ENCODE results near the gene MAPK14. TPM values are rescaled to one million over a fixed set of nuclear protein-coding genes. Genes with fewer than 3 reads are reported as not detected.

Gene MAPK14
- total and polyA plus RNA-seq, 2 of the 4 experiments (the other 2 are of a cell fraction) = 28.4 to 74.4 TPM

- intact Hi-C loops (cut with micrococcal nuclease) (no loop called here), dilution Hi-C loops (cut with HindIII; ENCODE audit: low sequenced_read_pairs, unreplicated experiment) (no loop called here), in situ Hi-C loops (cut with MboI; ENCODE audit: low sequenced_read_pairs) (no loop called here)
- H3K9ac ChIP-seq (ENCODE audit: low read depth, low read length) = no peak overlapping the region
- no peak overlapping the region for H3K27ac ChIP-seq (ENCODE audit: insufficient read depth, low read length)
- no peaks in the 10 kb centered on the region for H3K79me1 ChIP-seq (ENCODE audit: low read depth in 1 of 2, low read length in 2 of 2)
- H2BK5ac ChIP-seq (ENCODE audit: low read depth, low read length, poor library complexity, severe bottlenecking) = no peak overlapping the region
- H2AK5ac ChIP-seq (ENCODE audit: low read depth, low read length) = no peak overlapping the region
- H3K36me3 ChIP-seq (ENCODE audit: control insufficient read depth, insufficient read depth, low read length) = no peaks in the 10 kb centered on the region
- H3K4me1 ChIP-seq (ENCODE audit: control insufficient read depth, insufficient read depth, low read length) = no peaks in the 10 kb centered on the region
- TF ChIP-seq RCOR1 (IDR thresholded peaks at IDR 0.05; ENCODE audit: insufficient replicate concordance, low read length) (no peak), FOS (IDR thresholded peaks at IDR 0.05; ENCODE audit: low read depth, low read length) (no peak), MXI1 (IDR thresholded peaks at IDR 0.05; ENCODE audit: borderline replicate concordance, low read depth, low read length) (no peak), MAFK (IDR thresholded peaks at IDR 0.05; ENCODE audit: low read depth, low read length) (no peak), ELK1 (IDR thresholded peaks at IDR 0.05; ENCODE audit: borderline replicate concordance, low read depth, low read length) (no peak)
- no peak overlapping the region for H3K4ac ChIP-seq (ENCODE audit: low read depth, low read length)
- no peak overlapping the region for H3K56ac ChIP-seq (ENCODE audit: extremely low read depth, insufficient read depth, low read length)
- no peaks in the 10 kb centered on the region for H3K9me3 ChIP-seq (ENCODE audit: control insufficient read depth, insufficient read depth, low read length)
- BruUV-seq (replicated peaks) = no TSS peak
- H4K91ac ChIP-seq (ENCODE audit: insufficient read depth, low read depth, low read length) = no peak overlapping the region
- no peaks in the 10 kb centered on the region for H3K9me1 ChIP-seq (ENCODE audit: insufficient read depth, low read length)
- H3K18ac ChIP-seq (ENCODE audit: low read depth, low read length) = no peak overlapping the region
- no peak overlapping the region for H2BK120ac ChIP-seq (ENCODE audit: low read depth, low read length)
- H3K4me3 ChIP-seq (ENCODE audit: insufficient read depth, low read depth, low read length) = no peak overlapping the region
- H2BK15ac ChIP-seq (ENCODE audit: low read depth, low read length) = no peak overlapping the region
- H4K20me1 ChIP-seq (ENCODE audit: insufficient read depth, low read length) = no peaks in the 10 kb centered on the region
- no peak for ATAC-seq (ENCODE audit: low read depth)
- H2BK20ac ChIP-seq (ENCODE audit: low read depth, low read length) = no peak overlapping the region
- H2AFZ ChIP-seq (replicated peaks; ENCODE audit: low read length, poor library complexity) = no peak overlapping the region
- no peak overlapping the region for H4K5ac ChIP-seq (ENCODE audit: low read depth, low read length)
- no peak overlapping the region for H3K23ac ChIP-seq (ENCODE audit: low read depth, low read length)
- DNase-seq = no peak
- no peak overlapping the region for H3K14ac ChIP-seq (replicated peaks; ENCODE audit: low read depth, low read length)
- no peak overlapping the region for H2AK9ac ChIP-seq (replicated peaks; ENCODE audit: low read depth, low read length, poor library complexity)
- peaks cover 8% of the 10 kb centered on the region for H3K27me3 ChIP-seq (ENCODE audit: control insufficient read depth, insufficient read depth, low read length)
- ChIA-PET POLR2A (ENCODE audit: unreplicated experiment) (no interaction called here), CTCF (no interaction called here)
- no peak overlapping the region for H3K4me2 ChIP-seq (ENCODE audit: low read depth, low read length)
- WGBS, 2 experiments (ENCODE audit: extremely low coverage in 2 of 2, insufficient read length in 1 of 2) = 86% methylated on average over 3 of the region's 3 CpGs; no CpG with 5 or more reads in 1 of the 2 experiments
- H4K8ac ChIP-seq (ENCODE audit: low read depth in 2 of 2, low read length in 2 of 2) = no peak overlapping the region
Measured at GRCh38 chr6:36147294-36147693, 119.7 kb downstream of the MAPK14 start.
